HTR-8/SVneo (cell line): ENCODE results near the gene AMBP.

Source experiments
- DNase-seq: peaks from one replicate; pipeline ENCODE4 v3.0.0; 2011; ENCODE audit warnings: low spot score, mixed read lengths; ENCODE audit not compliant: insufficient read length
- FAIRE-seq: peaks from 2 replicates; lab custom pipeline; 2011; peaks lifted over from hg19 to GRCh38; lab: Jason Lieb, UNC

Gene AMBP

GRCh38 chr9:114035845-114036801 lies 42.0 kb downstream of the AMBP start:
- FAIRE-seq: no peak
- no peak for DNase-seq

GRCh38 chr9:114035221-114035844 lies 42.8 kb downstream of the AMBP start:
- DNase-seq (no peak), FAIRE-seq (no peak)

GRCh38 chr9:114034661-114035062 lies 43.4 kb downstream of the AMBP start:
- DNase-seq: no peak
- no peak for FAIRE-seq

GRCh38 chr9:114034196-114034595 lies 43.9 kb downstream of the AMBP start:
- FAIRE-seq (no peak), DNase-seq (no peak)

- DNase-seq (peak; percentile 18), FAIRE-seq (no peak)
Measured at GRCh38 chr9:114033397-114034103, 44.5 kb downstream of the AMBP start.

GRCh38 chr9:114031948-114032840 lies 45.9 kb downstream of the AMBP start:
- no peak for DNase-seq
- FAIRE-seq: no peak

- FAIRE-seq (no peak), DNase-seq (no peak)
Measured at GRCh38 chr9:114031037-114031630, 47.0 kb downstream of the AMBP start.

GRCh38 chr9:114030364-114030763 lies 47.7 kb downstream of the AMBP start:
- FAIRE-seq (no peak), DNase-seq (no peak)

GRCh38 chr9:114029311-114030170 lies 48.6 kb downstream of the AMBP start:
- FAIRE-seq (no peak), DNase-seq (no peak)

- no peak for FAIRE-seq
- no peak for DNase-seq
Measured at GRCh38 chr9:114028646-114029045, 49.5 kb downstream of the AMBP start.

GRCh38 chr9:114027863-114028465 lies 50.1 kb downstream of the AMBP start:
- no peak for FAIRE-seq
- no peak for DNase-seq

GRCh38 chr9:114027159-114027862 lies 50.8 kb downstream of the AMBP start:
- FAIRE-seq (no peak), DNase-seq (no peak)

GRCh38 chr9:114026335-114026734 lies 51.8 kb downstream of the AMBP start:
- no peak for FAIRE-seq
- DNase-seq: no peak

GRCh38 chr9:114025760-114026159 lies 52.3 kb downstream of the AMBP start:
- FAIRE-seq: no peak
- DNase-seq: no peak

GRCh38 chr9:114025196-114025753 lies 52.8 kb downstream of the AMBP start:
- FAIRE-seq (no peak), DNase-seq (no peak)

- FAIRE-seq: no peak
- DNase-seq: no peak
Measured at GRCh38 chr9:114023961-114024360, 54.1 kb downstream of the AMBP start.

GRCh38 chr9:114021578-114021977 lies 56.5 kb downstream of the AMBP start:
- no peak for FAIRE-seq
- DNase-seq: no peak
